Common myeloid progenitor, CD34-positive (primary cell): Measurements from ENCODE around the gene RAD51B.
A peak's percentile ranks its signal among the peaks of the same experiment; 100 is the strongest.

Experiments
- CTCF ChIA-PET: fragments of 350-600 bp; sonication (Branson Sonifier 250); formaldehyde crosslinking; loops from one replicate; lab custom pipeline; 2021; ENCODE audit warnings: antibody characterized with exemption; lab: Charles Lee
- POLR2A ChIA-PET: fragments of 350-600 bp; sonication (Branson Sonifier 250); formaldehyde crosslinking; loops from one replicate; lab custom pipeline; 2021; ENCODE audit warnings: antibody characterized with exemption; lab: Charles Lee
- DNase-seq, 3 donors: peaks; one replicate each; pipeline versions ENCODE4 v3.0.0 to v3.0.0-alpha.2; 2013
- H3K27ac ChIP-seq, 2 experiments: 1 replicate in 1 of 2; 2 replicates in 1 of 2; pipeline ENCODE4 v1.7.0; 2013; ENCODE audit warnings: inconsistent platforms in 2 of 2, low read length in 2 of 2, mild to moderate bottlenecking in 2 of 2, low read depth in 1 of 2, moderate library complexity in 1 of 2; ENCODE audit not compliant: severe bottlenecking in 2 of 2, insufficient read depth in 1 of 2, poor library complexity in 1 of 2
- H3K27me3 ChIP-seq, 5 experiments: replicated peaks in 2 of 5; 1 replicate in 3 of 5; 2 replicates in 2 of 5; pipeline versions ENCODE4 v1.6.1 to v1.7.0; 2013; ENCODE audit warnings: low read length in 4 of 5, mild to moderate bottlenecking in 2 of 5, moderate library complexity in 2 of 5, inconsistent platforms in 1 of 5; ENCODE audit not compliant: insufficient read depth in 5 of 5, control insufficient read depth in 4 of 5
- H3K36me3 ChIP-seq, 4 experiments: 1 replicate in 2 of 4; 2 replicates in 2 of 4; pipeline versions ENCODE4 v1.6.1 to v1.7.0; 2013; ENCODE audit warnings: low read length in 3 of 4, control low read depth in 1 of 4, mild to moderate bottlenecking in 1 of 4; ENCODE audit not compliant: control insufficient read depth in 4 of 4, insufficient read depth in 4 of 4
- H3K4me1 ChIP-seq, 4 experiments: 1 replicate in 3 of 4; 2 replicates in 1 of 4; pipeline versions ENCODE4 v1.6.1 to v1.7.1; 2013; ENCODE audit warnings: low read length in 3 of 4, mild to moderate bottlenecking in 3 of 4, control low read depth in 1 of 4, inconsistent platforms in 1 of 4, moderate library complexity in 1 of 4; ENCODE audit not compliant: control insufficient read depth in 4 of 4, insufficient read depth in 4 of 4; ENCODE audit errors: control extremely low read depth in 1 of 4
- H3K4me3 ChIP-seq, 7 experiments: 1 replicate in 4 of 7; 2 replicates in 3 of 7; pipeline versions ENCODE4 v1.5.1 to v1.7.0; 2013; ENCODE audit warnings: mild to moderate bottlenecking in 7 of 7, low read length in 6 of 7, moderate library complexity in 6 of 7, inconsistent platforms in 2 of 7, low read depth in 2 of 7, control low read depth in 1 of 7; ENCODE audit not compliant: insufficient read depth in 4 of 7, control insufficient read depth in 1 of 7; ENCODE audit errors: extremely low read depth in 1 of 7
- H3K9me3 ChIP-seq, 5 experiments: 1 replicate in 4 of 5; 2 replicates in 1 of 5; pipeline versions ENCODE4 v1.6.1 to v1.7.1; 2013; ENCODE audit warnings: low read length in 4 of 5, mild to moderate bottlenecking in 2 of 5, inconsistent platforms in 1 of 5, low read depth in 1 of 5, moderate library complexity in 1 of 5; ENCODE audit not compliant: control insufficient read depth in 4 of 5, insufficient read depth in 2 of 5; ENCODE audit errors: control extremely low read depth in 1 of 5
- WGBS: methylation state at CpG from one replicate; pipeline ENCODE4 v1.1.5; 2013; ENCODE audit not compliant: insufficient coverage; 5-methylcytosine and 5-hydroxymethylcytosine counted together

Gene RAD51B

DNA sequence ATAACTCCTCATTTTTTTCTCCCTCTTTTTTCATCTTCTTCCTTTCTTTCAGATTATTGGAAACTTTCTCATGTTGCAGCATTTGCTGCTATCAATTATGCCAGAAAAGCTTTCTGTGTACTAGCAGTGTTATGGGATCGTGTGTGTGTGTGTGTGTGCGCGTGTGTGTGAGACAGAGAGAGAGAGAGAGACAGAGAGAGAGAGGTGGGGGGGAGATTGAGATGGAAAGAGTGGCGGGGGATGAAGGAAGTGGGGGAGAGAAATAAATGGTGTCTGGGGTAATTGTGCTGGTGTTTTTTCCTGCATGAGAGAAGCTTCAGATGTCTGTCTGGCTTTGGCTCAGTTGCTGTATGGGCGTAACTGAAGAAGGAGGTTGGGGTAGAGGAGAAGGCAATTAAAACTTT, 268.9 kb downstream of the RAD51B start:
- H3K4me1 ChIP-seq, result peaks cover 4 to 28% (median 11%) of the 10 kb centered on the region in 4 experiments
- CTCF ChIA-PET, result interaction anchor here (1.2 kb wide), 1 partner anchor 120 kb away, joined by 3 read pairs; no protein-coding TSS in a partner anchor
- POLR2A ChIA-PET, result no interaction called here

DNA sequence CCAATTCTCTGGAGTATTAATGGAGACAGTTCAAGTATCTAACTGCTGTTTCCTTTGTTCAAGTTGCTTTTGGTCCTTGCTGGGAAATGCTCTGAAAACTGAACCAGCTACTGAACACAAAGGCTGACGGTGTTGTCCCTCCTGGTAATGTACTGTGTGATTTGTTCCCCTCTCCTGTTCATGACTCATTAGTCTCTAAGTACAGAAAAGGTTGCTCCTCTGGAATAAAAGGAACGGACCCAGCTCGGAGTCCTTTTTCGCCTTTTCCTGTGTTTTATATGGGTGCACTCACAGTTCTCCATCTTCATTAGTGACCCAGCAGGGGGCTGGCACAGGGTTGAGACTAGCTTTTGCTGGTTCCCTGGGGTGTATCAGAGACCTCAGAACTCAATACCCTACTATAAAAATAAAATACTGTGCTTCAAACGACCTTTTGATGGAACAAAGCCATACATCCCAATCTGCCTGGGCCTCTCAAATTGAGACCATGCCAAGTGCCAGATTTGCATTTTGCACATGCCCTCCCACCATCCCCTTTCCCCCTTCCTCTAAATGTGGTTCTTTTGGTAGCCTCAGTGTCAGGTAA, 269.7 kb downstream of the RAD51B start:
- H3K27ac ChIP-seq, result peak overlapping the region in 1 of 2 experiments; percentile 44
- 85% methylated on average over 4 of the region's 5 CpGs for WGBS
- H3K9me3 ChIP-seq, result peaks cover 0 to 3% (median 0%) of the 10 kb centered on the region in 5 experiments
- H3K27me3 ChIP-seq, result no peaks in the 10 kb centered on the region
- CTCF ChIA-PET, result interaction anchor here (0.7 kb wide), 1 partner anchor 39 kb away, joined by 3 read pairs; no protein-coding TSS in a partner anchor
- no peak overlapping the region for H3K4me3 ChIP-seq
- DNase-seq, result peak in 1 of 3 donors; percentile 42
- POLR2A ChIA-PET, result no interaction called here
- peaks cover 4 to 28% (median 11%) of the 10 kb centered on the region in 4 experiments for H3K4me1 ChIP-seq
- H3K36me3 ChIP-seq, result no peaks in the 10 kb centered on the region

More for the DNA sequence above, 268.9 kb downstream of the RAD51B start:
- peak overlapping the region in 1 of 2 experiments; percentile 44 for H3K27ac ChIP-seq
- no peaks in the 10 kb centered on the region for H3K27me3 ChIP-seq
- no peaks in the 10 kb centered on the region for H3K36me3 ChIP-seq
- peak overlapping the region in 2 of 7 experiments; percentile 21 to 52 for H3K4me3 ChIP-seq
- peak in 2 of 3 donors; percentile 53 to 71 for DNase-seq
- peaks cover 0 to 3% (median 0%) of the 10 kb centered on the region in 5 experiments for H3K9me3 ChIP-seq
- WGBS, result 60% methylated on average over 3 of the region's 5 CpGs

DNA sequence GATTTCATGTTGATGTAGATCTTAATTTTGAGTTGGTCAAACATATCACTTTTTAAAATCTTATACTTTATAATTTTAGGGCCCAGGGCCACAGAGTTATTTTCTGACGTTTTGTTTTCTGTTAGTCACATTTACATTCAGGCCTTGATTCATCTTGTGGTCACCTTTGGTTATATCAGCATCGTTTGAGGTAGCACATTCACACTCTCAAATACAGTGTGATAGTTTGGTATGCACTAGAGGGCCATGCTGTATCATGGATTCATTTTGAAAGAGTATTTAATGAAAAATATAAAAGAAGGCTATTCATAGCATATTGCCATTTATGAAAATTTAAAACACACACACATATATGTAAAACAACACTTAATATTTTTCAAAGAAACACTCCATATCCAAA, 274.6 kb downstream of the RAD51B start:
- H3K27ac ChIP-seq, result no peak overlapping the region
- WGBS, result 86% methylated on average over 1 of the region's 2 CpGs
- DNase-seq, result peak in 1 of 3 donors; percentile 44

DNA sequence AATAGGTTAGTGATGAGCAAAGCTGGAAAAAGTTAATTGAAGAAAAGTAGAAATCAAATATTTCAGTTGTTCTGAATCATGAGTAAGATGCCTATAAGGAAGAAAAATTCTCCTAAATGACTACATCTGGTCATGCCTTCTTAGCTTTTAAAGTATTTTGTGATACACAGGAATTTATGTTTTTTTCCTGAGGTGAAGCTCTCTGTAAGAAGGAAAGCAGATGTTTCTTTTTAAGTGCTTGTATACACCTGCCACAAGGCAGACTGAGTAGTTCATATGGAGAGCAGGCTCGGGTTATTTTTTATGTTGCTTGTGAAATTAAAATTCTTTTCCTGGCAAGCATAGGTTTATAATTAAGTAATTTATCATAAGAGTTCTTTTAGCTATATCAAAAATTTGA, 275.2 kb downstream of the RAD51B start:
- DNase-seq, result no peak
- Histone ChIP-seq H3K27me3 (no peaks in the 10 kb centered on the region), H3K27ac (no peak overlapping the region), H3K4me1 (peaks cover 0 to 4% (median 0%) of the 10 kb centered on the region in 4 experiments), H3K9me3 (peaks cover 0 to 5% (median 0%) of the 10 kb centered on the region in 5 experiments), H3K4me3 (no peak overlapping the region), H3K36me3 (no peaks in the 10 kb centered on the region)
- WGBS, result no CpG with 5 or more reads among the region's 1 CpG
- POLR2A ChIA-PET, result interaction anchor here (0.6 kb wide), 2 partner anchors 17 to 150 kb away, joined by 3 to 4 read pairs; no protein-coding TSS in a partner anchor
- CTCF ChIA-PET, result interaction anchor here (1.0 kb wide), 1 partner anchor 10 kb away, joined by 3 read pairs; no protein-coding TSS in a partner anchor

More for the DNA sequence above, 274.6 kb downstream of the RAD51B start:
- ChIA-PET CTCF (no interaction called here), POLR2A (interaction anchor here (0.6 kb wide), 1 partner anchor 150 kb away, joined by 3 read pairs; no protein-coding TSS in a partner anchor)
- H3K27me3 ChIP-seq, result no peaks in the 10 kb centered on the region
- H3K9me3 ChIP-seq, result peaks cover 0 to 5% (median 0%) of the 10 kb centered on the region in 5 experiments
- H3K4me1 ChIP-seq, result peaks cover 0 to 8% (median 3%) of the 10 kb centered on the region in 4 experiments
- no peak overlapping the region for H3K4me3 ChIP-seq
- no peaks in the 10 kb centered on the region for H3K36me3 ChIP-seq

DNA sequence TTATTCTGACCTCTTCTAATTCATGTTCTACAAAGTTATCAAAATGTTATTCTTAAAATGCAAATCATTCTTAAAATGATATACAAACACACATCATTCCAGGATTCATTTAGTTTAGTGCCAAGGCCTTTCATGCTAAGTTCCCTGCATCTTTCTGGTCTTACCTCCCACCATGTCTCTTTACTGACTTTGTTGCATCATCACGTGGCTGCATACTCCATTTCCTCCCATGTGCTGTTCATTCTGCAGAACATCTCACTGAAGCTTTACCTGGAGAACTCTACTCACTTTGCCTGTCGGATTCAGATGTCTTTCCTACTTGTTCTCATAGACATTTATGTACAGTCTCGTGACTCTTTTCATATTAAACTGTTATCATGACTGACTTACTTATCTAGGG, 278.1 kb downstream of the RAD51B start:
- no peak for DNase-seq
- peaks cover 0 to 4% (median 0%) of the 10 kb centered on the region in 4 experiments for H3K4me1 ChIP-seq
- H3K36me3 ChIP-seq, result peaks cover 0 to 6% (median 2%) of the 10 kb centered on the region in 4 experiments
- no peaks in the 10 kb centered on the region for H3K27me3 ChIP-seq
- ChIA-PET CTCF (no interaction called here), POLR2A (no interaction called here)
- WGBS, result 91% methylated on average over 3 of the region's 3 CpGs
- peaks cover 0 to 29% (median 16%) of the 10 kb centered on the region in 5 experiments for H3K9me3 ChIP-seq
- no peak overlapping the region for H3K27ac ChIP-seq
- H3K4me3 ChIP-seq, result no peak overlapping the region

DNA sequence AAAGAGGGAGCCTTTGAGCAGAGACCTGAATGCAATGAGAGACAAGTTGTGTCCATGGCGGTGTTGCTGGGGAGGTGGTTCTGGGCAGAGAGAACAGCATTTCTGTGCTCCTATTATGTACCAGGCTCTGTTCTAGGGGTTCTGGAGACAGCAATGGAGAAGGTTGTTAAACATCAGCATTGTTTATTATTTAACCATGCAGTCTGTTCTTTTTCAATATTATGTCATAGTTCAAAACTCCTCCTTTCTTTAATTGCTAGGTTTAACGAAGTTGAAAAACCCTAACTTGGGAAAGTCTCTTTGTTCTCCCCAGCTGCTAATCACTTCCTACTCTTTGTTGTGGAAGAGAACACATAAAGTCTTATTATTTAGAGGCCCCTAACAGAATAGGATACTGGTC, 279.3 kb downstream of the RAD51B start:
- Histone ChIP-seq H3K27me3 (no peaks in the 10 kb centered on the region), H3K9me3 (peaks cover 0 to 32% (median 19%) of the 10 kb centered on the region in 5 experiments), H3K36me3 (peaks cover 0 to 6% (median 2%) of the 10 kb centered on the region in 4 experiments), H3K4me3 (no peak overlapping the region), H3K4me1 (peaks cover 0 to 4% (median 0%) of the 10 kb centered on the region in 4 experiments), H3K27ac (no peak overlapping the region)
- DNase-seq, result no peak
- CTCF ChIA-PET, result no interaction called here
- WGBS, result 80% methylated on average over 1 of the region's 2 CpGs
- POLR2A ChIA-PET, result no interaction called here

DNA sequence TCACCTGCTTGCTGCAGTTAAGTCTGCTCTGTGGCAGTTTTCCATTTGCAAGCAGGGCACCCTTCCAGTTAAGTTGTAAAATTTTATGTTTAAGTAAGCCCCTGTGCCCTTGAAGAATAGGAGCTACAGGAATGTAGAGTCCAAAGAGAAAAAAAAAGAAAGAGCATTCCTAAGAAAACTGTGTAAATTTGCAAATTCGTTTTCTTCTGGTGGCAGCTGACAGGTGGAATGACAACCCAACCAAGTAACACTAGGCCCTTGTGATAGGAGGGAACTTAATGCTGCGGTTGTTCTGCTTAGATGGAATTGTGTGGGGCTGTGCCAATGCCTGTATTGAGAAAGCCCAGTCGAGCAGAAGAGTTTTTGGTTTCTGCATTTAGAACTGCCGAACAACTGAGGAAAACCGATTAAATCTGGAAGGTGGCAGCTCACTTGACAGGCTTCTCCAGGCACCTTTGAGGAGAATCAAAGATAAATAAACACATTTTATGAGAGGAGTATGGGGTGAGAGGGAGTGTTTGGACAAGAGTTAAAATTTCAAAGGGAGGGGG, 280.0 kb downstream of the RAD51B start:
- no peak for DNase-seq
- Histone ChIP-seq H3K4me3 (no peak overlapping the region), H3K27ac (no peak overlapping the region), H3K36me3 (peaks cover 0 to 6% (median 2%) of the 10 kb centered on the region in 4 experiments), H3K4me1 (peaks cover 0 to 1% (median 0%) of the 10 kb centered on the region in 4 experiments), H3K9me3 (peaks cover 0 to 32% (median 19%) of the 10 kb centered on the region in 5 experiments), H3K27me3 (no peaks in the 10 kb centered on the region)
- CTCF ChIA-PET, result no interaction called here
- WGBS, result 98% methylated on average over 5 of the region's 5 CpGs
- POLR2A ChIA-PET, result no interaction called here
